ENCODE measurements around the gene LYST. TPM values are rescaled to one million over a fixed set of nuclear protein-coding genes. Genes with fewer than 3 reads are reported as not detected.
"Not testable (repeated sequence)": the region's sequence is repeated elsewhere in the genome, so short reads cannot be mapped to it uniquely, and the experiment has no call there.

The LYST gene
- total RNA-seq, 2 donors from 2014 or later, result 21.9 to 41.7 TPM

- Histone ChIP-seq H3K4me1 (replicated peaks) (no peaks in the 10 kb centered on the region), H3K27me3 (replicated peaks; ENCODE audit: insufficient read depth) (no peaks in the 10 kb centered on the region), H3K4me3 (no peak overlapping the region), H3K36me3 (no peaks in the 10 kb centered on the region), H3K9me3 (no peaks in the 10 kb centered on the region), H3K27ac (no peak overlapping the region)
- no peak for TF ChIP-seq POLR2AphosphoS5 (IDR thresholded peaks at IDR 0.05)
- TF ChIP-seq CTCF (IDR thresholded peaks at IDR 0.05), result no peak
- no peak for TF ChIP-seq POLR2A (IDR thresholded peaks at IDR 0.05)
- 84% methylated on average over 12 of the region's 12 CpGs for WGBS
- intact Hi-C loops (cut with DNase I), result no loop called here
- no peak for DNase-seq (ENCODE audit: low spot score)
These were observed 40.6 kb upstream of the LYST start for GRCh38 chr1:235907187-235907896.

- no peak overlapping the region for H3K4me3 ChIP-seq
- no peaks in the 10 kb centered on the region for H3K9me3 ChIP-seq
- WGBS, result 89% methylated on average over 5 of the region's 5 CpGs
- H3K27me3 ChIP-seq (replicated peaks; ENCODE audit: insufficient read depth), result no peaks in the 10 kb centered on the region
- intact Hi-C loops (cut with DNase I), result no loop called here
- no peaks in the 10 kb centered on the region for H3K36me3 ChIP-seq
- no peak overlapping the region for H3K27ac ChIP-seq
- no peaks in the 10 kb centered on the region for H3K4me1 ChIP-seq (replicated peaks)
- no peak for TF ChIP-seq POLR2AphosphoS5 (IDR thresholded peaks at IDR 0.05)
- no peak for TF ChIP-seq CTCF (IDR thresholded peaks at IDR 0.05)
- no peak for TF ChIP-seq POLR2A (IDR thresholded peaks at IDR 0.05)
- DNase-seq (ENCODE audit: low spot score), result no peak
These were observed 39.7 kb upstream of the LYST start for GRCh38 chr1:235906436-235906835.

- H3K36me3 ChIP-seq; H3K27ac ChIP-seq; H3K9me3 ChIP-seq; H3K4me3 ChIP-seq; DNase-seq (ENCODE audit: low spot score); intact Hi-C loops (cut with DNase I); H3K27me3 ChIP-seq (replicated peaks; ENCODE audit: insufficient read depth); H3K4me1 ChIP-seq (replicated peaks): not testable (repeated sequence)
- 72% methylated on average over 2 of the region's 2 CpGs for WGBS
These were observed 37.1 kb upstream of the LYST start for GRCh38 chr1:235903809-235904208.

GRCh38 chr1:235902677-235903542 is 36.2 kb upstream of the LYST start:
- Histone ChIP-seq H3K4me1 (replicated peaks) (no peaks in the 10 kb centered on the region), H3K27me3 (replicated peaks; ENCODE audit: insufficient read depth) (no peaks in the 10 kb centered on the region), H3K4me3 (no peak overlapping the region), H3K36me3 (no peaks in the 10 kb centered on the region), H3K27ac (peak overlapping the region in 1 of 2 donors; percentile 23), H3K9me3 (no peaks in the 10 kb centered on the region)
- 41% methylated on average over 7 of the region's 7 CpGs for WGBS
- TF ChIP-seq POLR2A (IDR thresholded peaks at IDR 0.05) (no peak), CTCF (IDR thresholded peaks at IDR 0.05) (no peak), POLR2AphosphoS5 (IDR thresholded peaks at IDR 0.05) (peak; percentile 74)
- DNase-seq (ENCODE audit: low spot score), result peak; percentile 83
- intact Hi-C loops (cut with DNase I), result no loop called here

- 95% methylated on average over 2 of the region's 2 CpGs for WGBS
- Histone ChIP-seq H3K27ac (no peak overlapping the region), H3K9me3 (no peaks in the 10 kb centered on the region), H3K4me3 (no peak overlapping the region), H3K4me1 (replicated peaks) (no peaks in the 10 kb centered on the region), H3K27me3 (replicated peaks; ENCODE audit: insufficient read depth) (no peaks in the 10 kb centered on the region), H3K36me3 (no peaks in the 10 kb centered on the region)
- DNase-seq (ENCODE audit: low spot score), result no peak
- TF ChIP-seq POLR2AphosphoS5 (IDR thresholded peaks at IDR 0.05) (no peak), CTCF (IDR thresholded peaks at IDR 0.05) (no peak)
- intact Hi-C loops (cut with DNase I), result no loop called here
These were observed 34.8 kb upstream of the LYST start for GRCh38 chr1:235901461-235901860.

Measured in prostate gland (tissue), 2 donors.